Endothelial cell of hepatic sinusoid (primary cell): ENCODE data around the gene HOXD8.

ENCODE experiments used
- in situ Hi-C: cut with HindIII; loops from 2 replicates; pipeline ENCODE4 v1.10.0; 2017; ENCODE audit warnings: low sequenced_read_pairs

HOXD8 gene

GRCh38 chr2:176128982-176129796 is at the start of gene HOXD8:
HOXD8 (plus strand) TSS chr2:176129705; CDS start chr2:176130367, 662 bp downstream.
- in situ Hi-C loops, result no loop called here

DNA sequence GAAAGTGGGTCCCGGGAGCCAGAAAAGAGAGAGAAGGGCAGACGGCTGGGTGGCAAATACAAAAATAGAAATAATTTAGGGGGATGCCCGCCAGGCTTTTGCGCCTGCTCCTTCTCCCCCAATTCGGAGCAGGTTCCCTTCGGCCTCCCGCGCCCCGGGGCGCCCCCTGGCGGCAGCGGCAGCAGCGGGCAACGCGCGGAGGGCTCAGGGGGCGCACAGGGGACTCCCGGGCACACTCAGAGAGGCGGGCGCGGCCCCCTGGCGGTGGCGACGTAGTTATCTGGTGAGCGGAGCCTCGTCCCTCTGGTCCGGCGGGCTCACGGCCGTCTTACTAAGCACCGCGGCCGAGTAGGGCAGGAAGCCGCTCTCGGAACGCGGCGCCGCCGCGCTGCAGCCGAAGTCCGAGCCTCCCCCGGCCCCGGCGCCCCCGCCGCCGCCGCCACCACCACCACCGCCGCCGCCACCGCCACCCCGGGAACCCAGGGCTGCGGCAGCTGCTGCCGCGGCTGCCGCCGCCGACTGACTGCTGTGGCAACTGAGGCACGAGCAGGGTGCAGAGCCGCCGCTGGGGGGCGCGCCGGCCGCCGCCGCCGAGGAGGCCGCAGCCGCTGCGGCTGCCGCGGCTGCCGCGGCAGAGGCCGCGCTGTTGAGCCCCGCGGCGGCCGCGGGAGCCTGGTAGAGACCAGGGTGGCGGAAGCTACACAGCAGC is 49.5 kb upstream of the HOXD8 start:
- in situ Hi-C loops, result no loop called here

- in situ Hi-C loops, result no loop called here
Measured at GRCh38 chr2:176080540-176081375, 48.7 kb upstream of the HOXD8 start.

GRCh38 chr2:176081376-176081836 is 48.1 kb upstream of the HOXD8 start:
- in situ Hi-C loops, result no loop called here

- in situ Hi-C loops, result no loop called here
Measured at GRCh38 chr2:176081837-176082524, 47.5 kb upstream of the HOXD8 start.

DNA sequence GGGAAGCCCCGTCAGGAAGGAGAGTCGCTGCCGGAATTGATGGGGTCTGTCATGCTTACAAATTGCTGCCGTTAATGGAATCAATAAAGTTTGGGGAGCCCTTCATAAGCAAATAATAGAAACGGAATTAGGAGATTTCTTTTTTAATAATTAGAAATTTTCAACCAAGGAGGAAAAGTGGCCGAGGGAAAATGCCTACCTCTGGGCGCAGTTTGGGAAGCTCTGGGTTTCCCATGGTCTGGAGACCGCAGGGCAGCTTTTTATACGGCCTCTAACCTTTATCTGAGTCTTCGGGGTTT is 47.0 kb upstream of the HOXD8 start:
- in situ Hi-C loops, result no loop called here

DNA sequence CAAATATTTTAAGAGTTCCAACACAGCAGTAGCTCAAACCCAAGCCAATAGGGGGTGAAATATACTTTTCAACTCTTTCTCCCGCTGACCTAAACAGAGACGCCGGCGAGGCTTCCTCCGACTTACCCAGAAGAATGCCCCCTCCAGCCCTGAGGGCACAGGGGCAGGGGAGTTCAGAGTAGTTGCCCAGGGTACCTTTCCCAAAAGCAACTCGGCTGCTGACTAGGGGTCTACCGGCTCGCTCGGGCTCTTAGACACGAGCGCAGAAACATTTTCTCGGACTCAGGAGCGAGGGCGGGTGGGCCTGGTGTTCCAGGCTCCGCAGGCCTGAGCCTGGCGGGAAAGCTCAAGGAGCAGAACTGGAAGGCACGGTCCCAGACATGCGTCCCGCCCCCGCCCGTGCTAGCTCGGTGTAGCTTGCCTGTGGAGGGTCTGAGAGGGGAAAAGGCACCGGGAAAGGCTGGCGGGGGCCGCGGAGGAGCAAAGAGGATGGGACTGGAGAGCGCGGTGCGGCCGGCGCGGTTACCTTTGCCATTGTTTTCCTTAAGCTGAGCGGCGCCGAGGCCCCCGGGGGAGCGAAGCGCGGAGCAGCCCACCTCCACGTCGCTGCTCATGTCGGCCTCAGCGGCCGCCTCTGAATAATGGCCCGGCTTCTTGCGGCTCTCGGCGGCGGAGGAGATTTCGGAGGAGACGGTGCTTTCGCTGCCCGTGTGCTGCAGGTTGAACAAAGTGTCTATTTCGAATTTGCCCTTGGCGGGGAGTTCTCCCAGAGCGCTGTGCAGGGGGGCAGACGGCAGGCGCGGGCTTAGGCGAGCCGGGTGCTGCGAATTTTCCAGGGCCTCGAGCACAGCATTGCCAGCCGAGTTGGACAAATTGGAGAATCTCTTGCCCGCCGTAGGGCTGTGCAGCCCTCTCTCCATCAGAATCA is 46.4 kb upstream of the HOXD8 start:
- in situ Hi-C loops, result no loop called here

DNA sequence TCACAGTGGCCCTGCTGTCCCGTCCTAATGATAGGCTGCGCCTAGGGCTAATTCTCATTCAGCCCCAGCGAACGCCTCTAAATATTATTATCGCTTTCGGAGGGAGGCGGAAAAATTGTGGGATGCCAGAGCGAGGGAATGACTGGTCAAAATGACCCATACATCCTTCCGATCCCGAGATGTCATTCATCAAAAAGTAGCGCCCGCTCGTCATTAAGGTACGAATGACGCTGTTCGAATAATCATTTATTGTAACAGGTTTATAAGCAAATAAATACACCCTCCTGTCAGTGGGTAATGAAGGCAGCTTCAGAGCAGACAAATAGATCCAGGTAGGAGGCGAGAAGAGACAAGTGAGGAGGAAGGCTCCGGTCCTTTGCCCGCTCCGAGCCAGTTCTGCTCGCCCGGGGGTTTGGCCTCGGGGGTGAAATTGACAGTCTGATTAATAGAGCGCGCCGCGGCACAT is 45.7 kb upstream of the HOXD8 start, which contains the start of gene EVX2:
Gene EVX2 (minus strand): TSS at position 167 of the 466 bp plus-strand sequence. CDS start 186 bp downstream, outside the sequence.
- in situ Hi-C loops, result no loop called here

GRCh38 chr2:176084611-176085119 is 44.8 kb upstream of the HOXD8 start:
- in situ Hi-C loops, result no loop called here

DNA sequence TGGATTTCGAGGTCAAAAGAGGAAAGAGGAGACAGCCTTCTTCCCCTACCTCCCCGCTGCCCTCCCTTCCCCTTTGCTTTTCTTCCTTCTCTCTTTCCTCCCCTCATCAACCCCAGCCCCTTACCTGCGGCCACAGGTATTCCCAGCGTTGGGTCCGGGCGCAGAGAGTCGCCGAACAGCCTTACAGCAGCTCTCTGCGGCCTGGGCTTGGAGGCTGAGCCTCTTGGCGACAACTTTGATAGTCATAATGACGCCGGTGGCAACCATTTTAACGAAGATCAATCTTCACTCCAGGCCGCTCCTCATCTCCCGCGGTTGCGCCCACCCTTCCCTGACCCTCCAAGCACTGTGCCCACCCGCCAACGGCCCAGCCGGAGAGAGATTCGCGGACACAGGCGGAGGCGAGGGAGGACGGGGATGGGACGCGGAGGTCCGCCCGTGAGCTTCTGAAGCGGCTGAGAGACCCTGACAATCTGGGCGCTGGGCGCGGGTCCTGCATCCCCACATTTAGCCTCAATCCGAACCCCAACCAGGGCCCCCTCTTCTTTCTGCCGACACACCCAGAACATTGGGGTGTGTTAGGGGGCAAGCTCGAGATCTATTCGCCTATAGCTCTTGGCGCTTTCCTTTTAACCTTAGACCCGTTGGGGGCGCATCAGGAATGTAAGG is 44.3 kb upstream of the HOXD8 start:
- in situ Hi-C loops, result no loop called here

- in situ Hi-C loops, result no loop called here
Measured at GRCh38 chr2:176085861-176086771, 43.4 kb upstream of the HOXD8 start.

DNA sequence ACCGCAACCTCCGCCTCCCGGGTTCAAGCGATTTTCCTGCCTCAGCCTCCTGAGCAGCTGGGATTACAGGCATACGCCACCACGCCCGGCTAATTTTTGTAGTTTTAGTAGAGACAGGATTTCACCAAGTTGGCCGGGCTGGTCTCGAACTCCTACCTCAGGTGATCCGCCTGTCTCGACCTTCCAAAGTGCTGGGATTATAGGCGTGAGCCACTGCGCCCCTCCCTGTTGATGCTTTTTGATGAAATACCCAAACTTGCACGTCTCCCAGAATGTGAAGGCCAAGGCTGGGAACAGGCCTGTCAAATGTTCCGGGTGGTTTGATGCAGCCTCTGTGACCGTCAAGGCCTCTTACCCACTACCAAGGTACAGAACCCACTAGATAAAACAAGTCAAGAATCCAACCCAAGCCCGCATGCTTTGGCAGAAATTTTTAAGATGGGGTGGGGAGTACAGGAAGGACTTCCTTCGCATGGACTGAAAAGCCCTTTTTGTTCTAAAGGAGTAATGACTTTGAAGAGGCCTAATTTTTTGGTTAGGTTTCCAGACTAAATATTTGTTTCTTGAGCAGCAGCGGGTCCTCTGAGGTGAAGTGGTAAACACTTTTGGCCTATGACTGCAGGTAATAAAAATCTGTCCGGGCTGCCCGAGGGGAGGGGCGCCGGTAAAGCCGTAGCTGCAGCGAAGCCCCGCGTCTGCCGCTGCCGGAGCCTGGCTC is 42.0 kb upstream of the HOXD8 start:
- in situ Hi-C loops, result no loop called here

GRCh38 chr2:176088048-176088936 is 41.2 kb upstream of the HOXD8 start:
- in situ Hi-C loops, result no loop called here

DNA sequence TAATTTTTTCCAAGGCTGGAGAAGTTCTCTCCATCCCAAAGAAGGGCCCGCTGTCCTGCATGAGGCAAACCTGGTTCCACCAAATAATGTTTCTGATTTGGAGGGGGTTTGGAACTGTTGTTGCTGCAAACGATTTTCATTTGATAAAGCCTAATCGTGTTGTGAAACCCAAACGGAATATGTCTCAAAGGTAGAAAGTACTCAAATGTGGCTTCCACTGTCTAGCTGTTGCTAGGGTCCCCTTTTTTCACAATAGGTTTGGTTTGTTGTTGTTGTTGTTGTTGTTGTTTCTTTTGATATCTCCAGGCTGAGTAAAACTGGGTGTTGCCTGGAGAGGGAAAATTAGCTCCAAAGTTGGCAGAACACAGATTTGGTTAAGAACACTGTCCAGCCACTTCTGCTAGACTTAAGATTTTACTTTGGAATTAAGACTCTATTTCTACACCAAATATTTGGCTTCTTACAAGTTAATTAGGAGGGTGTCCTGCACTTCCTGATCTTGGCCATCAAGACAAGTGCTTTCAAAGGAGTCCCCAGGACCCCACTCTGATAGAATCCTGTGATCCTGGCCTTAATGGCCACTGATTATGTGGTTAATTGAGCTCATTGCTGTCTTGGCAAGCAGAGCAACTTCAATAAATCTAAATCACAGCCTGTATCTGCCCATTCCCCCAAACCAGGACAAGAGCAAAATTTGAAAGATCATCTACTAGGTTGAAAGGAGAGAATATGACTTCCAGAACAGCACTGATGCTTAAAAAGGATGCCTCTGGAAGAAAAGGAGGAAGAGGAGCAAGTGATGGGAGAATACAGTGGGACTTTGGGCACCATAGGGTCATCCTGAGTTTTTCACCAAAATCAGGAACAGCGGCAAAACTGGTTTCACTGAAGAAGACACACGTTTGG is 40.3 kb upstream of the HOXD8 start:
- in situ Hi-C loops, result no loop called here

- in situ Hi-C loops, result loop anchor here (5.0 to 10.0 kb wide), 3 partner anchors 98 to 615 kb away; no protein-coding TSS in a partner anchor
Measured at GRCh38 chr2:176089843-176090395, 39.6 kb upstream of the HOXD8 start.
